Esophagus muscularis mucosa (tissue), 4 donors: ENCODE measurements around the gene BCL2L11. TPM values are rescaled to one million over a fixed set of nuclear protein-coding genes. Genes with fewer than 3 reads are reported as not detected.

Experiments used
- DNase-seq: peaks from one replicate; pipeline ENCODE4 v3.0.0-alpha.2; 2017; ENCODE audit errors: extremely low spot score
- H3K27ac ChIP-seq, 4 donors: fragments of 200-600 bp; sonication (generic); replicated peaks in 1 of 4; 1 replicate in 3 of 4; 2 replicates in 1 of 4; pipeline ENCODE4 v1.5.1; 2016 to 2019; ENCODE audit warnings: mild to moderate bottlenecking in 1 of 4
- H3K27me3 ChIP-seq, 4 donors: fragments of 200-600 bp; sonication (generic); one replicate each; pipeline versions ENCODE4 v1.5.1 to v1.6.0; 2016 to 2019
- H3K36me3 ChIP-seq, 4 donors: fragments of 200-600 bp; sonication (generic); one replicate each; pipeline ENCODE4 v1.5.1; 2016 to 2019
- H3K4me1 ChIP-seq, 4 donors: fragments of 200-600 bp; sonication (generic); one replicate each; pipeline ENCODE4 v1.5.1; 2016 to 2019
- H3K4me3 ChIP-seq, 4 donors: fragments of 200-600 bp; sonication (generic); 1 replicate in 2 of 4; 2 replicates in 2 of 4; pipeline ENCODE4 v1.5.1; 2016 to 2019; ENCODE audit warnings: mild to moderate bottlenecking in 4 of 4, moderate library complexity in 1 of 4
- H3K9me3 ChIP-seq, 4 donors: fragments of 200-600 bp; sonication (generic); 1 replicate in 3 of 4; 2 replicates in 1 of 4; pipeline ENCODE4 v1.5.1; 2016 to 2019
- EP300 ChIP-seq: sonication (generic); formaldehyde crosslinking; IDR thresholded peaks from one replicate; pipeline ENCODE4 v1.6.1; 2017; ENCODE audit warnings: antibody characterized with exemption
- POLR2A ChIP-seq: fragments of 450-650 bp; IDR thresholded peaks from one replicate; pipeline ENCODE4 v1.6.1; 2017; ENCODE audit warnings: antibody characterized with exemption, moderate library complexity, mild to moderate bottlenecking, low read depth
- POLR2AphosphoS5 ChIP-seq, 2 donors: sonication (generic); formaldehyde crosslinking; IDR thresholded peaks; one replicate each; pipeline ENCODE4 v1.6.1; 2017; ENCODE audit warnings: antibody characterized with exemption in 2 of 2
- WGBS: methylation state at CpG from one replicate; pipeline ENCODE4 v1.1.5; 2018; 5-methylcytosine and 5-hydroxymethylcytosine counted together
- intact Hi-C: fragments of 100-400 bp; cut with DNase I; formaldehyde crosslinking; loops from one replicate; pipeline ENCODE4 v1.15.1; 2023
- total RNA-seq, 4 donors: library from RNA; depleted of rRNA; stranded (reverse); fragments of >200 nt; gene quantifications; one replicate each; pipeline versions ENCODE4 v1.1.0 to v1.2.1, GENCODE V29; 2016
- TF ChIP-seq, protein P1 (sequence below), 3 experiments: fragments of 200-600 bp in 2 of 3; fragments of 450-650 bp in 1 of 3; sonication (generic) in 2 of 3; IDR thresholded peaks; one replicate each; pipeline ENCODE4 v1.5.1; 2017 to 2019; ENCODE audit warnings: antibody characterized with exemption in 3 of 3, mild to moderate bottlenecking in 2 of 3, moderate library complexity in 1 of 3

The BCL2L11 gene
- total RNA-seq, 4 donors from 2014 or later, result 8.9 to 16.6 (median 13.0) TPM

- Histone ChIP-seq H3K36me3 (no peaks in the 10 kb centered on the region), H3K9me3 (no peaks in the 10 kb centered on the region), H3K4me1 (no peaks in the 10 kb centered on the region), H3K4me3 (no peak overlapping the region), H3K27ac (no peak overlapping the region), H3K27me3 (no peaks in the 10 kb centered on the region)
- intact Hi-C loops, result no loop called here
- 78% methylated on average over 2 of the region's 2 CpGs for WGBS
- TF ChIP-seq POLR2A (no peak), POLR2AphosphoS5 (IDR thresholded peaks at IDR 0.05) (no peak), EP300 (no peak)
- TF ChIP-seq, protein P1, sequence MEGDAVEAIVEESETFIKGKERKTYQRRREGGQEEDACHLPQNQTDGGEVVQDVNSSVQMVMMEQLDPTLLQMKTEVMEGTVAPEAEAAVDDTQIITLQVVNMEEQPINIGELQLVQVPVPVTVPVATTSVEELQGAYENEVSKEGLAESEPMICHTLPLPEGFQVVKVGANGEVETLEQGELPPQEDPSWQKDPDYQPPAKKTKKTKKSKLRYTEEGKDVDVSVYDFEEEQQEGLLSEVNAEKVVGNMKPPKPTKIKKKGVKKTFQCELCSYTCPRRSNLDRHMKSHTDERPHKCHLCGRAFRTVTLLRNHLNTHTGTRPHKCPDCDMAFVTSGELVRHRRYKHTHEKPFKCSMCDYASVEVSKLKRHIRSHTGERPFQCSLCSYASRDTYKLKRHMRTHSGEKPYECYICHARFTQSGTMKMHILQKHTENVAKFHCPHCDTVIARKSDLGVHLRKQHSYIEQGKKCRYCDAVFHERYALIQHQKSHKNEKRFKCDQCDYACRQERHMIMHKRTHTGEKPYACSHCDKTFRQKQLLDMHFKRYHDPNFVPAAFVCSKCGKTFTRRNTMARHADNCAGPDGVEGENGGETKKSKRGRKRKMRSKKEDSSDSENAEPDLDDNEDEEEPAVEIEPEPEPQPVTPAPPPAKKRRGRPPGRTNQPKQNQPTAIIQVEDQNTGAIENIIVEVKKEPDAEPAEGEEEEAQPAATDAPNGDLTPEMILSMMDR (IDR thresholded peaks at IDR 0.05), result no peak
- DNase-seq, result peak; percentile 31
Observed at GRCh38 chr2:111205774-111206173, 85.1 kb downstream of the BCL2L11 start.

DNA sequence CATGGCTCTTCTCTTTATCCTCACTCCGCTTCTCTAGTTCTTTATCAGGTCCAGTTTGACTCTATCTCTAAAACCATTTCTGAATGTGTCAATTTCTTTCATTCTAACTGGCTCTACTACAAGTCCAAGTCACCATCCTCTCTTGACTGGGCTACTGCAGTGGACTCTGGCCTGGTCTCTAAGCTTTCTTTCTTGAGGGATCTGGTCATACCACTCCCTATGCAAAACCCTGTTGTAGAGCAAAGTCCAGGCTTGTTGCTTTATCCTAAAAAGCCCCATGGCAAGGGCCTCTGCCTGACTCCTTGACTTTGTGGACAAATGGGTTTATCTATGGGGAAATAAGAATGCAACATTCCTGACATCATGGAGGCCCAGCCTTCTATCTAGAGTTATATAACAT lies 87.1 kb downstream of the BCL2L11 start:
- 100% methylated on average over 1 of the region's 1 CpG for WGBS
- intact Hi-C loops, result no loop called here

DNA sequence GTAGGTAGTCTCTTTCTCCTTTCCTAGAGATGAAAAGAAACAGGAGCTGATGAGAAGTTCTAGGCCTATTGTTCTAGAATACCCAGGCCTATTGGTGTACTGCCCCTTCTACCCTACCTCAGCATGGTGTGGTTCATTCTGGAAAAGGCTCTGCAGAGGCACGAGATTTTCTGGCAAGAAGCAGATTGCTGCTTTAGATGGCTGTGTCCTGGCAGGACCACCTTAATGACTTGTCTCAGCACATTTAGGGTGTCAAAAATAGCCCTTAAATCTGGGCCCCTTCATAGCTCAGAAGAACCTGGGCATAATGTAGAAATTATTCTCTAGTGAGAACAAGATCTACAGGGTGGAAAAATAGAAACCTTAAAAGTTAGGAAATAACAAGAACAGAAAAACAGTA lies 87.9 kb downstream of the BCL2L11 start:
- no peaks in the 10 kb centered on the region for H3K36me3 ChIP-seq
- intact Hi-C loops, result no loop called here
- peaks cover 0 to under 1% (median 0%) of the 10 kb centered on the region in 4 donors for H3K9me3 ChIP-seq
- no peaks in the 10 kb centered on the region for H3K4me1 ChIP-seq
- H3K27me3 ChIP-seq, result no peaks in the 10 kb centered on the region
- peak; percentile 70 for DNase-seq
- 63% methylated on average over 1 of the region's 1 CpG for WGBS
- TF ChIP-seq POLR2A (no peak), POLR2AphosphoS5 (IDR thresholded peaks at IDR 0.05) (no peak), EP300 (no peak)
- TF ChIP-seq, protein P1 (IDR thresholded peaks at IDR 0.05), result no peak
- H3K27ac ChIP-seq, result no peak overlapping the region
- no peak overlapping the region for H3K4me3 ChIP-seq

More for the DNA sequence above, 87.1 kb downstream of the BCL2L11 start:
- Histone ChIP-seq H3K27me3 (no peaks in the 10 kb centered on the region), H3K4me1 (no peaks in the 10 kb centered on the region), H3K27ac (no peak overlapping the region), H3K4me3 (no peak overlapping the region), H3K9me3 (no peaks in the 10 kb centered on the region), H3K36me3 (no peaks in the 10 kb centered on the region)
- peak; percentile 53 for DNase-seq
- TF ChIP-seq EP300 (no peak), POLR2AphosphoS5 (IDR thresholded peaks at IDR 0.05) (no peak), POLR2A (no peak)
- TF ChIP-seq, protein P1 (IDR thresholded peaks at IDR 0.05), result no peak

- Histone ChIP-seq H3K27ac (no peak overlapping the region), H3K9me3 (peaks cover 0 to 5% (median 0%) of the 10 kb centered on the region in 4 donors), H3K27me3 (no peaks in the 10 kb centered on the region), H3K4me3 (no peak overlapping the region), H3K36me3 (no peaks in the 10 kb centered on the region), H3K4me1 (no peaks in the 10 kb centered on the region)
- whole genome bisulfite sequencing, result 82% methylated on average over 1 of the region's 1 CpG
- TF ChIP-seq EP300 (no peak), POLR2A (no peak), POLR2AphosphoS5 (IDR thresholded peaks at IDR 0.05) (no peak)
- TF ChIP-seq, protein P1 (IDR thresholded peaks at IDR 0.05), result no peak
- DNase-seq, result peak; percentile 34
- intact Hi-C loops, result no loop called here
Observed at GRCh38 chr2:111209045-111209514, 88.4 kb downstream of the BCL2L11 start.

GRCh38 chr2:111210036-111210435 lies 89.3 kb downstream of the BCL2L11 start:
- DNase-seq, result no peak
- no peaks in the 10 kb centered on the region for H3K36me3 ChIP-seq
- no peaks in the 10 kb centered on the region for H3K27me3 ChIP-seq
- H3K4me1 ChIP-seq, result no peaks in the 10 kb centered on the region
- H3K27ac ChIP-seq, result no peak overlapping the region
- peaks cover 0 to 14% (median 4%) of the 10 kb centered on the region in 4 donors for H3K9me3 ChIP-seq
- no peak for TF ChIP-seq POLR2AphosphoS5 (IDR thresholded peaks at IDR 0.05)
- no peak for TF ChIP-seq POLR2A
- TF ChIP-seq EP300, result no peak
- TF ChIP-seq, protein P1 (IDR thresholded peaks at IDR 0.05), result no peak
- intact Hi-C loops, result no loop called here
- H3K4me3 ChIP-seq, result no peak overlapping the region
- 95% methylated on average over 1 of the region's 1 CpG for WGBS
